Hepatocyte (in vitro differentiated cells): ENCODE data around the gene MLST8.

Source experiments
- EZH2 ChIP-seq: fragments of 200-600 bp; sonication (generic); IDR thresholded peaks from 2 replicates; pipeline ENCODE4 v1.6.1; 2016; ENCODE audit warnings: antibody characterized with exemption, mild to moderate bottlenecking, borderline replicate concordance
- TF ChIP-seq, protein P1 (sequence below): fragments of 200-600 bp; sonication (generic); IDR thresholded peaks from 2 replicates; pipeline ENCODE4 v1.5.1; 2016; ENCODE audit warnings: antibody characterized with exemption, mild to moderate bottlenecking; ENCODE audit not compliant: poor library complexity

DNA sequence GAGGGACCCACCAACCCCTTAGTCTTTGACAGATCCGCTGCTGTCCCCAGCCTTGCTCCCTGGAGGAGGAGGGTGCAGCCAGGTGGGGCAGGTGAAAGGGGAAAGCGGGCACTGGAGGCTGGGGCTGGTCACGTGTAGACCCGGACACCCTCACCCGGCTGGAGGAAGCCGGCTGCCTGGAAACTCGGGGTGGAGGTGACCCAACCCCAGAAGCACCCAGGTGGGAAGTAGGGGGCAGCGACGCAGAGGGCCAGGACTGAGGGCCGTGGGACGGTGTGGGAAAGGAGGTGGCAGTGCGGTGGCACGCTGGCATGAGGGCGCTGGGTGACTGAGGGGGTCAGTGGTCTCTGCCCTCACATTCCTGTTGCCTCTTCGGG, 47.0 kb upstream of the MLST8 start:
- TF ChIP-seq EZH2, result no peak
- TF ChIP-seq, protein P1, sequence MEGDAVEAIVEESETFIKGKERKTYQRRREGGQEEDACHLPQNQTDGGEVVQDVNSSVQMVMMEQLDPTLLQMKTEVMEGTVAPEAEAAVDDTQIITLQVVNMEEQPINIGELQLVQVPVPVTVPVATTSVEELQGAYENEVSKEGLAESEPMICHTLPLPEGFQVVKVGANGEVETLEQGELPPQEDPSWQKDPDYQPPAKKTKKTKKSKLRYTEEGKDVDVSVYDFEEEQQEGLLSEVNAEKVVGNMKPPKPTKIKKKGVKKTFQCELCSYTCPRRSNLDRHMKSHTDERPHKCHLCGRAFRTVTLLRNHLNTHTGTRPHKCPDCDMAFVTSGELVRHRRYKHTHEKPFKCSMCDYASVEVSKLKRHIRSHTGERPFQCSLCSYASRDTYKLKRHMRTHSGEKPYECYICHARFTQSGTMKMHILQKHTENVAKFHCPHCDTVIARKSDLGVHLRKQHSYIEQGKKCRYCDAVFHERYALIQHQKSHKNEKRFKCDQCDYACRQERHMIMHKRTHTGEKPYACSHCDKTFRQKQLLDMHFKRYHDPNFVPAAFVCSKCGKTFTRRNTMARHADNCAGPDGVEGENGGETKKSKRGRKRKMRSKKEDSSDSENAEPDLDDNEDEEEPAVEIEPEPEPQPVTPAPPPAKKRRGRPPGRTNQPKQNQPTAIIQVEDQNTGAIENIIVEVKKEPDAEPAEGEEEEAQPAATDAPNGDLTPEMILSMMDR, result no peak
